Motor neuron (in vitro differentiated cells): ENCODE results near the gene NFE2. TPM values are rescaled to one million over a fixed set of nuclear protein-coding genes. Genes with fewer than 3 reads are reported as not detected.

ENCODE experiments used
- ATAC-seq, 8 experiments: fragments of 200-7000 bp; cut with Tn5 transposase; replicated peaks in 6 of 8; 2 replicates each; pipeline ENCODE4 v1.8.0; 2021; ENCODE audit warnings: mild to moderate bottlenecking in 8 of 8, moderate library complexity in 8 of 8
- H3K27ac ChIP-seq, 2 donors: fragments of 250-450 bp; sonication (Bioruptor Pico); 2 replicates each; pipeline ENCODE4 v1.9.0; 2021; ENCODE audit warnings: antibody characterized with exemption in 2 of 2, mild to moderate bottlenecking in 2 of 2, moderate library complexity in 1 of 2
- H3K4me1 ChIP-seq, 2 donors: fragments of 250-450 bp; sonication (Bioruptor Pico); replicated peaks in 1 of 2; 2 replicates each; pipeline ENCODE4 v1.6.1; 2021; ENCODE audit warnings: antibody characterized with exemption in 2 of 2, mild to moderate bottlenecking in 2 of 2, moderate library complexity in 1 of 2
- H3K4me3 ChIP-seq, 5 donors: fragments of 250-450 bp; sonication (Bioruptor Pico); 2 replicates each; pipeline ENCODE4 v1.9.0; 2021; ENCODE audit warnings: antibody characterized with exemption in 5 of 5, mild to moderate bottlenecking in 5 of 5, moderate library complexity in 4 of 5
- WGBS, 10 experiments: fragments of 450-650 bp; shearing (Covaris generic); methylation state at CpG; one replicate each; pipeline ENCODE4 v1.0.0; 2022; 5-methylcytosine and 5-hydroxymethylcytosine counted together
- in situ Hi-C, 9 experiments: fragments of 400-800 bp; cut with MboI; loops; one replicate each; pipeline ENCODE4 v1.15.0; 2021; ENCODE audit warnings: low sequenced_read_pairs in 9 of 9, low pct_unique_long_range_greater_than_20kb in 2 of 9; ENCODE audit not compliant: unreplicated experiment in 9 of 9
- total RNA-seq, 8 experiments: library from RNA; unstranded; fragments of 300-600 nt; gene quantifications; 2 replicates each; pipeline versions ENCODE4 v1.2.3 to v1.2.4, GENCODE V29; 2022

The NFE2 gene
- total RNA-seq, 8 experiments from 2014 or later, result 0.08 to 17.8 (median 1.6) TPM; not detected in 1

- 100% methylated on average over 1 of the region's 3 CpGs; no CpG with 5 or more reads in 8 of the 10 experiments for WGBS, 10 experiments
- H3K4me3 ChIP-seq, result no peak overlapping the region
- in situ Hi-C loops, result no loop called here
- peaks cover 2 to 12% of the 10 kb centered on the region in 2 donors for H3K4me1 ChIP-seq
- H3K27ac ChIP-seq, result no peak overlapping the region
- peak in 4 of 8 experiments; percentile 2 to 12 (median 6) for ATAC-seq
These were observed 537 bp downstream of the NFE2 start for GRCh38 chr12:54300225-54300731.

GRCh38 chr12:54299515-54300224 lies 1.1 kb downstream of the NFE2 start:
- Histone ChIP-seq H3K4me3 (no peak overlapping the region), H3K4me1 (peaks cover 2 to 12% of the 10 kb centered on the region in 2 donors), H3K27ac (no peak overlapping the region)
- ATAC-seq, result peak in 1 of 8 experiments; percentile 8
- in situ Hi-C loops, result no loop called here
- WGBS, 10 experiments, result 0 to 100% (median 50%) methylated on average over 1 to 7 of the region's 8 CpGs; no CpG with 5 or more reads in 1 of the 10 experiments

GRCh38 chr12:54298904-54299303 lies 1.9 kb downstream of the NFE2 start:
- H3K4me1 ChIP-seq, result peaks cover 0 to 12% of the 10 kb centered on the region in 2 donors
- ATAC-seq, result no peak
- no peak overlapping the region for H3K4me3 ChIP-seq
- 70 to 100% (median 85%) methylated on average over 1 to 3 of the region's 5 CpGs; no CpG with 5 or more reads in 2 of the 10 experiments for WGBS, 10 experiments
- no peak overlapping the region for H3K27ac ChIP-seq
- in situ Hi-C loops, result no loop called here

- ATAC-seq, result no peak
- 29 to 90% (median 79%) methylated on average over 1 to 5 of the region's 5 CpGs; no CpG with 5 or more reads in 3 of the 10 experiments for WGBS, 10 experiments
- Histone ChIP-seq H3K4me3 (no peak overlapping the region), H3K4me1 (peaks cover 0 to 12% of the 10 kb centered on the region in 2 donors), H3K27ac (no peak overlapping the region)
- in situ Hi-C loops, result no loop called here
These were observed 4.3 kb downstream of the NFE2 start for GRCh38 chr12:54296393-54297099.

GRCh38 chr12:54294953-54295566 lies 5.8 kb downstream of the NFE2 start:
- 57 to 100% (median 82%) methylated on average over 1 to 5 of the region's 9 CpGs; no CpG with 5 or more reads in 2 of the 10 experiments for WGBS, 10 experiments
- Histone ChIP-seq H3K4me3 (no peak overlapping the region), H3K4me1 (peaks cover 0 to under 1% of the 10 kb centered on the region in 2 donors), H3K27ac (no peak overlapping the region)
- peak in 2 of 8 experiments; percentile 7 for ATAC-seq
- in situ Hi-C loops, result no loop called here

GRCh38 chr12:54294152-54294952 lies 6.5 kb downstream of the NFE2 start:
- H3K4me1 ChIP-seq, result no peaks in the 10 kb centered on the region
- H3K27ac ChIP-seq, result no peak overlapping the region
- H3K4me3 ChIP-seq, result no peak overlapping the region
- in situ Hi-C loops, result no loop called here
- peak in 6 of 8 experiments; percentile 12 to 46 (median 24) for ATAC-seq
- WGBS, 10 experiments, result 0 to 90% (median 63%) methylated on average over 1 to 7 of the region's 9 CpGs; no CpG with 5 or more reads in 2 of the 10 experiments

GRCh38 chr12:54292931-54293241 lies 7.9 kb downstream of the NFE2 start:
- WGBS, 10 experiments, result 100% methylated on average over 1 to 6 of the region's 7 CpGs; no CpG with 5 or more reads in 8 of the 10 experiments
- ATAC-seq, result no peak
- Histone ChIP-seq H3K4me3 (no peak overlapping the region), H3K27ac (no peak overlapping the region), H3K4me1 (no peaks in the 10 kb centered on the region)
- in situ Hi-C loops, result no loop called here

GRCh38 chr12:54292083-54292930 lies 8.5 kb downstream of the NFE2 start:
- H3K4me3 ChIP-seq, result no peak overlapping the region
- no peaks in the 10 kb centered on the region for H3K4me1 ChIP-seq
- ATAC-seq, result no peak
- WGBS, 10 experiments, result 70 to 100% (median 92%) methylated on average over 1 to 18 of the region's 30 CpGs; no CpG with 5 or more reads in 1 of the 10 experiments
- in situ Hi-C loops, result no loop called here
- no peak overlapping the region for H3K27ac ChIP-seq

- Histone ChIP-seq H3K4me1 (peaks cover 17 to 29% of the 10 kb centered on the region in 2 donors), H3K4me3 (no peak overlapping the region), H3K27ac (no peak overlapping the region)
- in situ Hi-C loops, result no loop called here
- WGBS, 10 experiments, result 49 to 100% (median 82%) methylated on average over 1 to 8 of the region's 8 CpGs
- peak in 1 of 8 experiments; percentile 3 for ATAC-seq
These were observed 13.3 kb downstream of the NFE2 start for GRCh38 chr12:54287261-54288157.

GRCh38 chr12:54286042-54287030 lies 14.5 kb downstream of the NFE2 start:
- WGBS, 10 experiments, result 45 to 100% (median 95%) methylated on average over 3 to 9 of the region's 12 CpGs; no CpG with 5 or more reads in 1 of the 10 experiments
- H3K4me3 ChIP-seq, result no peak overlapping the region
- no peak overlapping the region for H3K27ac ChIP-seq
- no peak for ATAC-seq
- peaks cover 27 to 40% of the 10 kb centered on the region in 2 donors for H3K4me1 ChIP-seq
- in situ Hi-C loops, result no loop called here
